Type B pancreatic cell (in vitro differentiated cells): ENCODE measurements around the gene SSNA1. TPM values are rescaled to one million over a fixed set of nuclear protein-coding genes. Genes with fewer than 3 reads are reported as not detected.

Experiments used
- DNase-seq: peaks from one replicate; pipeline ENCODE4 v3.0.0; 2021; ENCODE audit warnings: mixed read lengths; ENCODE audit not compliant: unreplicated experiment; ENCODE audit errors: extremely low spot score
- H3K27ac Mint-ChIP-seq: 2 replicates; pipeline ENCODE4 v1.8.0; 2021; ENCODE audit warnings: mild to moderate bottlenecking, mixed read lengths
- H3K27me3 Mint-ChIP-seq: 2 replicates; pipeline ENCODE4 v1.8.0; 2021; ENCODE audit warnings: mixed read lengths
- H3K36me3 Mint-ChIP-seq: 2 replicates; pipeline ENCODE4 v1.8.0; 2021; ENCODE audit warnings: mixed read lengths
- H3K4me1 Mint-ChIP-seq: one replicate; pipeline ENCODE4 v1.8.0; 2021; ENCODE audit warnings: mixed read lengths; ENCODE audit not compliant: unreplicated experiment
- H3K4me3 Mint-ChIP-seq: 2 replicates; pipeline ENCODE4 v1.8.0; 2021; ENCODE audit warnings: mild to moderate bottlenecking, mixed read lengths
- H3K9me3 Mint-ChIP-seq: 2 replicates; pipeline ENCODE4 v1.8.0; 2021; ENCODE audit warnings: mixed read lengths
- total RNA-seq: library from RNA; stranded (reverse); gene quantifications from 2 replicates; pipeline ENCODE4 v1.2.1, GENCODE V29; 2021; ENCODE audit warnings: low replicate concordance
- TF ChIP-seq, protein P1 (sequence below): fragments of 200-600 bp; sonication (generic); conservative IDR thresholded peaks from 2 replicates; pipeline ENCODE4 v1.5.0; 2021; ENCODE audit warnings: antibody characterized with exemption, mild to moderate bottlenecking

The SSNA1 gene
- total RNA-seq, 1 donor from 2014 or later, result 64.9 TPM

DNA sequence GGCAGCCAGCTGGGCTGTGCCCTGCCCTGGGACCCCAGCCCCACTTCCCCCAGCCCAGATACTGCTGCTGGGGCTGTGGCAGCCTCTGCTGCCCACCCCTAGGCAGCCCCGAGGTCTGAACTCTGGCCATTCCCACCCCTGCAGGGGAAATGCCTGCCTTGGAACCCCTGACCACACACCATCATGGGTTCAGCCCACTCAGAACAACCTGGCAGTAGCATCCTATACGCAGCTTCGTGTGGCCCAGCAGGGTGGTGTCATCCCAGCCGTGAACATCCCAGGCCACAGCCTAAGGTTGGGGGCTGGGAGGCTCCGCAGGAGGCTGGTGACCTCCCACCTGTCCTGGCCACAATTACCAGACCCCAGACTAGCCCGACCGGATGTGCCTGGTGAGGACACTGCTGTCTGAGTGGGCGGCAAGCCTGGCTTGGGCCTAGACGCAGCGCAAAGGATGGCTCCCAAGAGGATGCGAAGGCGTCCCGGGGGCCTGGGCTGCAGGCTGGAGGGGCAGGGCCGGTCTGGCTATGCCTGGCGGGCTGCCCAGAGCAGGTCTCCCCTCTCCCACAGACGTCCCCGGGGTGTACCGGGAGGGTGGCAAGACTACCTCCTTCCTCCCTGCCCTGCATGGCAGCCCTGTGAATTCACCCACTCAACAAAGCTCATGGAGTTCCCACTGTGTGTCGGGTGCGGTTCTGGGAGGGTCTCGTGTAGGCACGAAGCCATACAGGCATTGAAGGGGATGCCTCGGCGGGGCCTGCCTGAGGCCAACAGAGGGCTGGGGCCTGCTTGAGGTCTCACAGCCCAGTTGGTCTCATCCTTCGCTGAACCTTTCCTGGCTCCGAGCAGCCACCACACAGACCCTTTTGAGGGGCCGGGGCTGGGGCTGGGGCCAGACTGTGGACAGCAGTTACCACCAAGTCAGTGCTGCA, 40.8 kb downstream of the SSNA1 start:
- TF ChIP-seq, protein P1, sequence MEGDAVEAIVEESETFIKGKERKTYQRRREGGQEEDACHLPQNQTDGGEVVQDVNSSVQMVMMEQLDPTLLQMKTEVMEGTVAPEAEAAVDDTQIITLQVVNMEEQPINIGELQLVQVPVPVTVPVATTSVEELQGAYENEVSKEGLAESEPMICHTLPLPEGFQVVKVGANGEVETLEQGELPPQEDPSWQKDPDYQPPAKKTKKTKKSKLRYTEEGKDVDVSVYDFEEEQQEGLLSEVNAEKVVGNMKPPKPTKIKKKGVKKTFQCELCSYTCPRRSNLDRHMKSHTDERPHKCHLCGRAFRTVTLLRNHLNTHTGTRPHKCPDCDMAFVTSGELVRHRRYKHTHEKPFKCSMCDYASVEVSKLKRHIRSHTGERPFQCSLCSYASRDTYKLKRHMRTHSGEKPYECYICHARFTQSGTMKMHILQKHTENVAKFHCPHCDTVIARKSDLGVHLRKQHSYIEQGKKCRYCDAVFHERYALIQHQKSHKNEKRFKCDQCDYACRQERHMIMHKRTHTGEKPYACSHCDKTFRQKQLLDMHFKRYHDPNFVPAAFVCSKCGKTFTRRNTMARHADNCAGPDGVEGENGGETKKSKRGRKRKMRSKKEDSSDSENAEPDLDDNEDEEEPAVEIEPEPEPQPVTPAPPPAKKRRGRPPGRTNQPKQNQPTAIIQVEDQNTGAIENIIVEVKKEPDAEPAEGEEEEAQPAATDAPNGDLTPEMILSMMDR, result no peak
- H3K4me1 Mint-ChIP-seq, result peaks cover 5% of the 10 kb centered on the region
- H3K4me3 Mint-ChIP-seq, result no peak overlapping the region
- H3K27ac Mint-ChIP-seq, result no peak overlapping the region
- no peaks in the 10 kb centered on the region for H3K36me3 Mint-ChIP-seq
- H3K27me3 Mint-ChIP-seq, result peaks cover 3% of the 10 kb centered on the region
- no peaks in the 10 kb centered on the region for H3K9me3 Mint-ChIP-seq
- DNase-seq, result no peak

DNA sequence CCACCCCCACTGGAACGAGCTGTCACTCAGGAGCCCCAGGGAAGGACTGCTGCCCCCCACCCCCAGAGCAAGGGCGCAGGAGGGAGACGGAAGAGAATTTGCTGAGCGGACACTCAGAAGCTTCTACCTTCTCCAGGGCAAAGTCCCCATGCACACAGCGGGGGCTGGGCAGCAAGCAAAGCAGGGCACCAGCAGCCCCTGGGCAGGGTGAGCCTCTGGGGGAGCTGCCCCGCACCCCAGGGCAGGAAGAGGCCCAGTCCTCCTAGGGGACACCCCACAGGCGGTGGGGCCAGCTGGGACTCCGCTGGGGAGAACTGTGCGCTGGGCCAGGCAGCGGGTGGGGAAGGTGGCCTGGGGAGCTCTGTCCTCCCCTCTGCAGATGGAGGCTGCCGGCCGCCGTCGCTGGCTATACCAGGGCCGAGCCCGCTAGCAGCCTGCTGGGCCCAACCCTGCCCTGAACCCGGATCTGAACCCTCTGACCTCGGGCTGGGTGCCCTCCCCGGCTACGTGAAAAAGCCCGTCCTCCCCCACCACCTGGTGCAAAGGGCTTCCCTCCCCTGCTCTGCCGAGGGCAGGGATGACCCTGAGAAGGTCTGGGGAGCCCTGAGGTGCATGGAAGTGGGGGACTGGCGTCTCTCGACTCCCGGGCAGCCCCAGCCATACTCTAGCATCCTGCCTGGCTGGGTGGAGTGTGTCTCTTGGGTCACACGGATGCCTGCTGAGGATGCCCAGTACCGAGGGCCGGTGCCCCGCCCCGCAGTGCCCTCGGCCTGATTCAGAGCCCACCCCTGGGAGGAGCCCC, 41.6 kb downstream of the SSNA1 start:
- TF ChIP-seq, protein P1, result no peak
- Mint-ChIP-seq H3K4me3 (no peak overlapping the region), H3K27ac (no peak overlapping the region), H3K9me3 (no peaks in the 10 kb centered on the region), H3K36me3 (no peaks in the 10 kb centered on the region), H3K27me3 (peaks cover 3% of the 10 kb centered on the region), H3K4me1 (peaks cover 5% of the 10 kb centered on the region)
- DNase-seq, result no peak

DNA sequence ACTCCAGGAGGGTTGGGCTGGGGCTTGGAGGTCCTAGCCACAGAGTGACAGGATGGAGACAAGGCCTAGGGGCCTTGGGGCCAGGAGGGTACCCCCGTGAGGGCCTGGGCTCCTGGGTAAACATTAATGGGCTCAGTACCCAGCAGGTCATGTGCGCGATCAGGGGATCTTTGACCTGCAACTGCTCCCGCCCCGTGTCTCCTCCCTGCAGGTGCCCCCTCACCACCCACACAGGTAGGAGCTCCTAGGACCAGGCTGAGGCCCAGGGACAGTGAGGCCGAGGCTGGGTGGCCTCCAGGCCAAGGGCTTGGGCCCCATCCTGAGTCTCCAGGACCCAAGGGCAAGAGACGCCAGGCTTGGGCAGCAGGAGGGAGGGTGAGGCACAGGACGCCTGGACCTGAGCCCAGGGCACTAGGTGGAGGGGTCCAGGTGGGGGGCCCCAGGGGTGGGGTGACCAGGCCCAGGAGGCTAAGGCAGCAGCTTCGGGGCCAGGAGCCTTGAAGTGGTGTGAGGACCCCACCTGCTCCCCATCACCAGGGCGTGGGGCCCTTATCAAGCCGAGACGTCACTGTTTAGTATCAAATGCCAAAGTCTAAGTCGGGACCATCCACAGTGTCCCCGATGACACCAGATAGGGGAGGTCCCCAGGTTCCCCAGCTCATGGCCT, 42.4 kb downstream of the SSNA1 start, which contains the start of gene SLC34A3:
Gene SLC34A3 (plus strand): TSS at position 197 of the 667 bp plus-strand sequence. CDS start 802 bp downstream, outside the sequence.
- no peak within 1 kb of the TSS for H3K27ac Mint-ChIP-seq
- no peak within 1 kb of the TSS for H3K4me3 Mint-ChIP-seq
- no peaks in the 10 kb centered on the region for H3K36me3 Mint-ChIP-seq
- H3K4me1 Mint-ChIP-seq, result peaks cover 5% of the 10 kb centered on the region
- H3K27me3 Mint-ChIP-seq, result peaks cover 3% of the 10 kb centered on the region
- TF ChIP-seq, protein P1, result no peak
- H3K9me3 Mint-ChIP-seq, result no peaks in the 10 kb centered on the region
- DNase-seq, result no peak

DNA sequence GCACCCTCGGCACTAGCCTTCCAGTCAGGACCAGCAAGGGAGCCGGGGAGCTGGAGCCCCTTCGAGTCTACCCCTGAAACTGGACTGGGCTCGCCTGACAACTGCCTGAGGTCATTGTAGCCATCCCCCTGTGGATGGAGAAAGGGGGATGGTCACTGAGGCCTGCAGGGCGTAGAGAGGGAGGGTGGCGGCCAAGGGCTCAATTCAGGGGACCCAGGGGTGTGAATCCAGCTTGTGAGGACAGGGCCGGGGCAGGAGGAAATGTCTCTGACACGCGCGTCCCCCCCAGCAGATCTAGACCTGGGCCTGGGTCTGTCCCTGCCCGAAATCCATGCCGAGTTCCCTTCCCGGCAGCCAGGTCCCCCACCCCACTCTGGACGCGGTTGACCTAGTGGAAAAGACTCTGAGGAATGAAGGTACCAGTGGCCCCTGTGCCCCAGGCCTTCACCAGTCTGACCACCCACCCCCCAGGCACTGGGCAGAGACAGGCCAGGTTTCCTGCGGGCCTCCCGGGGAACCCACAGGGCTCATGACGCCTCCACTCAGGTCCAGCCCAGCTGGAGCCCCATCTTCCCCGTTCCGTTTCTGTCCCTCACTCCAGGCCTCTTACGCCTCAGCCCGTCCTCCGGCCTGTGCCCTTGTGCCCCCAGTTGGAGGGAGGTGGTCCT, 43.0 kb downstream of the SSNA1 start:
- no peak for DNase-seq
- Mint-ChIP-seq H3K4me3 (no peak overlapping the region), H3K4me1 (peaks cover 5% of the 10 kb centered on the region), H3K27me3 (peaks cover 3% of the 10 kb centered on the region), H3K27ac (no peak overlapping the region), H3K36me3 (no peaks in the 10 kb centered on the region), H3K9me3 (no peaks in the 10 kb centered on the region)
- TF ChIP-seq, protein P1, result no peak

DNA sequence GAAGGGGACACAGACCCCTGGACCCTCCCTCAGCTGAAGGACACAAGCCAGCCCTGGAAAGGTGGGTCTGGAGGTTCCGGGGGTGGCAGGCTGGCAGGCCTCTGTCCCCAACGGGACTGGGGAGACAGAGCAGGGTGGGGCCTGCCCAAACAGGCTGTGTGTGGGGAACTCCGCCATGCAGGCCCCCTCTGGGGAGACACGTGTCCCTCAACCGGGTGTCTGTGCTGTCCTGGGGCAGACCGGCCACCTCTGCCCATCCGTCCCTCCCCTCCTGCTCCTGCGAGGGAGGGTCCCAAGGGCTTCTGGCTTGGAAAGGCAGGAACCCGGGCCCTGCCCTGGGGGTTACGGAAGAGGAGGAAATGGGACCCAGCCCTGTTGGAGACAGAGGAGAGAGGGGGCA, 43.6 kb downstream of the SSNA1 start:
- no peak overlapping the region for H3K4me3 Mint-ChIP-seq
- H3K9me3 Mint-ChIP-seq, result no peaks in the 10 kb centered on the region
- TF ChIP-seq, protein P1, result no peak
- no peak overlapping the region for H3K27ac Mint-ChIP-seq
- H3K27me3 Mint-ChIP-seq, result peaks cover 3% of the 10 kb centered on the region
- peaks cover 5% of the 10 kb centered on the region for H3K4me1 Mint-ChIP-seq
- no peak for DNase-seq
- H3K36me3 Mint-ChIP-seq, result no peaks in the 10 kb centered on the region
